ENCODE data around the gene JAK2. TPM values are rescaled to one million over a fixed set of nuclear protein-coding genes. Genes with fewer than 3 reads are reported as not detected.

JAK2 gene
- total and polyA plus RNA-seq, 9 of the 15 experiments (the other 6 are each of a cell fraction or from before 2014, with no cell fraction given): 4.7 to 23.4 (median 15.3) TPM

DNA sequence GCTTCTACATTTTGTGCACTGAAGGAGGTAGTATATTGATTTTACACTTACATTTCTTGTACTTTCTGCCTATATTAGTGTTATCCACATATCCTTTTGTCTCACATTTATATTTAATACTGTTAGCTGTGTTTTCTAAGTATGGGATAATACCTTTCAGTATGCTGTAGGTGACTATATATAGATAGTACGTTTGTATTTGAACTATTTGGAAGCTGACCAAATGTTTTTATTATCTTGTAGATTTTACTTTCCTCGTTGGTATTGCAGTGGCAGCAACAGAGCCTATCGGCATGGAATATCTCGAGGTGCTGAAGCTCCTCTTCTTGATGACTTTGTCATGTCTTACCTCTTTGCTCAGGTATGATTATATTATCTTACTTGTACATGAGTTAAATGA lies 59.1 kb downstream of the JAK2 start (continued):
- TF ChIP-seq, protein P1, sequence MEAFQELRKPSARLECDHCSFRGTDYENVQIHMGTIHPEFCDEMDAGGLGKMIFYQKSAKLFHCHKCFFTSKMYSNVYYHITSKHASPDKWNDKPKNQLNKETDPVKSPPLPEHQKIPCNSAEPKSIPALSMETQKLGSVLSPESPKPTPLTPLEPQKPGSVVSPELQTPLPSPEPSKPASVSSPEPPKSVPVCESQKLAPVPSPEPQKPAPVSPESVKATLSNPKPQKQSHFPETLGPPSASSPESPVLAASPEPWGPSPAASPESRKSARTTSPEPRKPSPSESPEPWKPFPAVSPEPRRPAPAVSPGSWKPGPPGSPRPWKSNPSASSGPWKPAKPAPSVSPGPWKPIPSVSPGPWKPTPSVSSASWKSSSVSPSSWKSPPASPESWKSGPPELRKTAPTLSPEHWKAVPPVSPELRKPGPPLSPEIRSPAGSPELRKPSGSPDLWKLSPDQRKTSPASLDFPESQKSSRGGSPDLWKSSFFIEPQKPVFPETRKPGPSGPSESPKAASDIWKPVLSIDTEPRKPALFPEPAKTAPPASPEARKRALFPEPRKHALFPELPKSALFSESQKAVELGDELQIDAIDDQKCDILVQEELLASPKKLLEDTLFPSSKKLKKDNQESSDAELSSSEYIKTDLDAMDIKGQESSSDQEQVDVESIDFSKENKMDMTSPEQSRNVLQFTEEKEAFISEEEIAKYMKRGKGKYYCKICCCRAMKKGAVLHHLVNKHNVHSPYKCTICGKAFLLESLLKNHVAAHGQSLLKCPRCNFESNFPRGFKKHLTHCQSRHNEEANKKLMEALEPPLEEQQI (IDR thresholded peaks at IDR 0.05): no peak
- TF ChIP-seq SMAD2 (IDR thresholded peaks at IDR 0.05; ENCODE audit: low read depth, low read length) (no peak), POLR2G (IDR thresholded peaks at IDR 0.05; ENCODE audit: low read depth, low read length) (no peak)

DNA sequence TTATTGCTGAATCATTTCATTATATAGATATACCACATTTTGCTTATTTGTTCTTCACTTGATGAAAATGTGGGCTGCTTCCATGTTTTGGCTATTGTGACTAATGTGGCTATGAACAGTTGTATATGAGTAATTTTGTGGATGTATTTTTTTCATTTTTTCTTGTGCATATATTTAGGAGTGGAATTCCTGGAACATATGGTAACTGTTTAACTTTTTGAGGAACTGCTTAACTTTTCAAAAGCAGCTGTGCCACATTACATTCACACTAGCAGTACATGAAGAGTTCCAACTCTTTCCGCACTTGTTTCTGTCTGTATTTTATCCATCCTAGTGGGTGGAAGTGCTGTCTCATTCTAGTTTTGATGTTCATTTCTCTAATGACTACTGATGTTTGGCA lies 67.8 kb downstream of the JAK2 start:
- Histone ChIP-seq H3K36me3 (ENCODE audit: control insufficient read depth, insufficient read depth, low read length) (peaks cover 70% of the 10 kb centered on the region), H3K4me2 (ENCODE audit: insufficient read depth, low read length) (no peak overlapping the region), H4K20me1 (replicated peaks; ENCODE audit: control insufficient read depth, insufficient read depth, low read length) (no peaks in the 10 kb centered on the region), H3K27ac (ENCODE audit: extremely low read depth, low read depth, low read length) (no peak overlapping the region), H2AFZ (ENCODE audit: low read depth, low read length) (no peak overlapping the region), H3K9me3 (replicated peaks; ENCODE audit: control insufficient read depth, insufficient read depth, low read depth, low read length) (no peaks in the 10 kb centered on the region), H3K79me2 (ENCODE audit: control insufficient read depth, insufficient read depth, low read length) (no peaks in the 10 kb centered on the region; the same call in 2 of the 3 replicates), H3K4me3 (no peak overlapping the region), H3K9me1 (ENCODE audit: control insufficient read depth, insufficient read depth, low read length) (no peaks in the 10 kb centered on the region), H3K9ac (ENCODE audit: insufficient read depth in 1 of 2, low read depth in 2 of 2, low read length in 2 of 2) (no peak overlapping the region), H3K4me1 (replicated peaks in 1 of 2; ENCODE audit: control insufficient read depth in 2 of 2, insufficient read depth in 2 of 2, low read length in 2 of 2) (no peaks in the 10 kb centered on the region), H3K27me3 (ENCODE audit: control insufficient read depth in 2 of 2, insufficient read depth in 2 of 2, low read length in 2 of 2) (no peaks in the 10 kb centered on the region)
- no TSS peak for BruUV-seq (replicated peaks)
- WGBS (ENCODE audit: insufficient coverage, low coverage, missing lambda C conversion rate): 86% methylated on average over 1 of the region's 1 CpG
- FAIRE-seq (no peak), ATAC-seq (no peak), DNase-seq (ENCODE audit: extremely low read depth in 1 of 4, low spot score in 3 of 4) (no peak)
- intact Hi-C loops (cut with micrococcal nuclease): no loop called here
- in situ Hi-C loops (cut with MboI): no loop called here
- POLR2A ChIA-PET: no interaction called here
- CTCF ChIA-PET (ENCODE audit: low intra/inter-chr PET ratio): no interaction called here
- TF ChIP-seq SMAD1 (IDR thresholded peaks at IDR 0.05; ENCODE audit: low read depth, low read length, partially characterized antibody) (no peak), HDAC1 (IDR thresholded peaks at IDR 0.05) (no peak), ZNF282 (CRISPR knock-in tag; IDR thresholded peaks at IDR 0.05) (no peak), PTBP1 (IDR thresholded peaks at IDR 0.05; ENCODE audit: low read depth, low read length) (no peak), TSC22D4 (tag; IDR thresholded peaks at IDR 0.05) (no peak), ZNF57 (CRISPR knock-in tag; IDR thresholded peaks at IDR 0.05) (no peak), RB1 (IDR thresholded peaks at IDR 0.05; ENCODE audit: low read depth) (no peak), CXXC5 (CRISPR knock-in tag; IDR thresholded peaks at IDR 0.05) (no peak), BRD9 (IDR thresholded peaks at IDR 0.05; ENCODE audit: low read depth, partially characterized antibody) (no peak)
- TF ChIP-seq, protein P2, sequence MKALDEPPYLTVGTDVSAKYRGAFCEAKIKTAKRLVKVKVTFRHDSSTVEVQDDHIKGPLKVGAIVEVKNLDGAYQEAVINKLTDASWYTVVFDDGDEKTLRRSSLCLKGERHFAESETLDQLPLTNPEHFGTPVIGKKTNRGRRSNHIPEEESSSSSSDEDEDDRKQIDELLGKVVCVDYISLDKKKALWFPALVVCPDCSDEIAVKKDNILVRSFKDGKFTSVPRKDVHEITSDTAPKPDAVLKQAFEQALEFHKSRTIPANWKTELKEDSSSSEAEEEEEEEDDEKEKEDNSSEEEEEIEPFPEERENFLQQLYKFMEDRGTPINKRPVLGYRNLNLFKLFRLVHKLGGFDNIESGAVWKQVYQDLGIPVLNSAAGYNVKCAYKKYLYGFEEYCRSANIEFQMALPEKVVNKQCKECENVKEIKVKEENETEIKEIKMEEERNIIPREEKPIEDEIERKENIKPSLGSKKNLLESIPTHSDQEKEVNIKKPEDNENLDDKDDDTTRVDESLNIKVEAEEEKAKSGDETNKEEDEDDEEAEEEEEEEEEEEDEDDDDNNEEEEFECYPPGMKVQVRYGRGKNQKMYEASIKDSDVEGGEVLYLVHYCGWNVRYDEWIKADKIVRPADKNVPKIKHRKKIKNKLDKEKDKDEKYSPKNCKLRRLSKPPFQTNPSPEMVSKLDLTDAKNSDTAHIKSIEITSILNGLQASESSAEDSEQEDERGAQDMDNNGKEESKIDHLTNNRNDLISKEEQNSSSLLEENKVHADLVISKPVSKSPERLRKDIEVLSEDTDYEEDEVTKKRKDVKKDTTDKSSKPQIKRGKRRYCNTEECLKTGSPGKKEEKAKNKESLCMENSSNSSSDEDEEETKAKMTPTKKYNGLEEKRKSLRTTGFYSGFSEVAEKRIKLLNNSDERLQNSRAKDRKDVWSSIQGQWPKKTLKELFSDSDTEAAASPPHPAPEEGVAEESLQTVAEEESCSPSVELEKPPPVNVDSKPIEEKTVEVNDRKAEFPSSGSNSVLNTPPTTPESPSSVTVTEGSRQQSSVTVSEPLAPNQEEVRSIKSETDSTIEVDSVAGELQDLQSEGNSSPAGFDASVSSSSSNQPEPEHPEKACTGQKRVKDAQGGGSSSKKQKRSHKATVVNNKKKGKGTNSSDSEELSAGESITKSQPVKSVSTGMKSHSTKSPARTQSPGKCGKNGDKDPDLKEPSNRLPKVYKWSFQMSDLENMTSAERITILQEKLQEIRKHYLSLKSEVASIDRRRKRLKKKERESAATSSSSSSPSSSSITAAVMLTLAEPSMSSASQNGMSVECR (CRISPR knock-in tag; IDR thresholded peaks at IDR 0.05): no peak
- TF ChIP-seq, protein P3, sequence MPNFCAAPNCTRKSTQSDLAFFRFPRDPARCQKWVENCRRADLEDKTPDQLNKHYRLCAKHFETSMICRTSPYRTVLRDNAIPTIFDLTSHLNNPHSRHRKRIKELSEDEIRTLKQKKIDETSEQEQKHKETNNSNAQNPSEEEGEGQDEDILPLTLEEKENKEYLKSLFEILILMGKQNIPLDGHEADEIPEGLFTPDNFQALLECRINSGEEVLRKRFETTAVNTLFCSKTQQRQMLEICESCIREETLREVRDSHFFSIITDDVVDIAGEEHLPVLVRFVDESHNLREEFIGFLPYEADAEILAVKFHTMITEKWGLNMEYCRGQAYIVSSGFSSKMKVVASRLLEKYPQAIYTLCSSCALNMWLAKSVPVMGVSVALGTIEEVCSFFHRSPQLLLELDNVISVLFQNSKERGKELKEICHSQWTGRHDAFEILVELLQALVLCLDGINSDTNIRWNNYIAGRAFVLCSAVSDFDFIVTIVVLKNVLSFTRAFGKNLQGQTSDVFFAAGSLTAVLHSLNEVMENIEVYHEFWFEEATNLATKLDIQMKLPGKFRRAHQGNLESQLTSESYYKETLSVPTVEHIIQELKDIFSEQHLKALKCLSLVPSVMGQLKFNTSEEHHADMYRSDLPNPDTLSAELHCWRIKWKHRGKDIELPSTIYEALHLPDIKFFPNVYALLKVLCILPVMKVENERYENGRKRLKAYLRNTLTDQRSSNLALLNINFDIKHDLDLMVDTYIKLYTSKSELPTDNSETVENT (CRISPR knock-in tag; IDR thresholded peaks at IDR 0.05): no peak
